Smooth muscle cell (in vitro differentiated cells): ENCODE measurements around the gene ATP2C1. TPM values are rescaled to one million over a fixed set of nuclear protein-coding genes. Genes with fewer than 3 reads are reported as not detected.

Experiments used
- DNase-seq: peaks from one replicate; lab custom pipeline; 2025; ENCODE audit not compliant: unreplicated experiment; lab: John Stamatoyannopoulos, UW
- H2AFZ ChIP-seq: fragments of 200-600 bp; sonication (generic); 2 replicates; pipeline ENCODE4 v1.6.0; 2016; ENCODE audit warnings: antibody characterized with exemption, low read depth, mild to moderate bottlenecking
- H3F3A ChIP-seq: fragments of 200-600 bp; sonication (generic); 2 replicates; pipeline ENCODE4 v1.6.0; 2017; ENCODE audit warnings: antibody characterized with exemption, low read depth
- H3K27ac ChIP-seq: fragments of 200-600 bp; sonication (generic); 2 replicates; pipeline ENCODE4 v1.5.1; 2016; ENCODE audit warnings: low read depth, mild to moderate bottlenecking
- H3K27me3 ChIP-seq: fragments of 200-600 bp; sonication (generic); 2 replicates; pipeline ENCODE4 v1.6.1; 2016; ENCODE audit warnings: low read depth, mild to moderate bottlenecking
- H3K36me3 ChIP-seq: fragments of 200-600 bp; sonication (generic); 2 replicates; pipeline ENCODE4 v1.5.1; 2016; ENCODE audit warnings: low read depth
- H3K4me1 ChIP-seq: fragments of 200-600 bp; sonication (generic); 2 replicates; pipeline ENCODE4 v1.5.1; 2016; ENCODE audit warnings: low read depth
- H3K4me2 ChIP-seq: fragments of 200-600 bp; sonication (generic); 2 replicates; pipeline ENCODE4 v1.6.0; 2016; ENCODE audit warnings: mild to moderate bottlenecking
- H3K4me3 ChIP-seq: fragments of 200-600 bp; sonication (generic); 2 replicates; pipeline ENCODE4 v1.5.1; 2016; ENCODE audit warnings: mild to moderate bottlenecking
- H3K79me2 ChIP-seq: fragments of 200-600 bp; sonication (generic); 2 replicates; pipeline ENCODE4 v1.6.0; 2016; ENCODE audit warnings: low read depth, mild to moderate bottlenecking
- H3K9ac ChIP-seq: fragments of 200-600 bp; sonication (generic); 2 replicates; pipeline ENCODE4 v1.6.0; 2016; ENCODE audit warnings: low read depth
- H3K9me3 ChIP-seq: fragments of 200-600 bp; sonication (generic); replicated peaks from 2 replicates; pipeline ENCODE4 v1.5.1; 2016; ENCODE audit warnings: low read depth
- H4K20me1 ChIP-seq: fragments of 200-600 bp; sonication (generic); 2 replicates; pipeline ENCODE4 v1.6.0; 2016; ENCODE audit warnings: low read depth
- CTCF ChIP-seq: fragments of 200-600 bp; sonication (generic); IDR thresholded peaks from 2 replicates; pipeline ENCODE4 v1.5.1; 2017; ENCODE audit warnings: borderline replicate concordance, mild to moderate bottlenecking, antibody characterized with exemption; ENCODE audit not compliant: insufficient read depth, poor library complexity, severe bottlenecking
- WGBS: methylation state at CpG from one replicate; pipeline ENCODE4 v1.1.7; 2016; ENCODE audit warnings: low lambda C conversion rate; 5-methylcytosine and 5-hydroxymethylcytosine counted together
- polyA plus RNA-seq: library from polyadenylated mRNA; unstranded; fragments of >200 nt; fragmentation: Nextera tagmentation; extraction: Ambion mirVana; gene quantifications from 2 replicates; pipeline ENCODE4 v1.2.1, GENCODE V29; 2016
- total RNA-seq: library from RNA; depleted of rRNA; stranded (reverse); fragments of >200 nt; gene quantifications from 2 replicates; pipeline ENCODE4 v1.2.3, GENCODE V29; 2014

ATP2C1 gene
- total and polyA plus RNA-seq, 2 experiments from 2014 or later, result 36.0 to 85.9 TPM

- Histone ChIP-seq H3K9me3 (no peaks in the 10 kb centered on the region), H3K27me3 (no peaks in the 10 kb centered on the region), H3F3A (no peaks in the 10 kb centered on the region), H3K9ac (no peak overlapping the region), H4K20me1 (peaks cover 55% of the 10 kb centered on the region), H3K4me1 (no peaks in the 10 kb centered on the region), H3K79me2 (peaks cover 69% of the 10 kb centered on the region), H2AFZ (no peak overlapping the region), H3K27ac (peak overlapping the region; percentile 4), H3K4me2 (no peak overlapping the region), H3K4me3 (no peak overlapping the region), H3K36me3 (no peaks in the 10 kb centered on the region)
- DNase-seq, result no peak
- WGBS, result 70% methylated on average over 7 of the region's 7 CpGs
- no peak for TF ChIP-seq CTCF
These were observed 21.8 kb downstream of the ATP2C1 start for GRCh38 chr3:130915567-130916292.

DNA sequence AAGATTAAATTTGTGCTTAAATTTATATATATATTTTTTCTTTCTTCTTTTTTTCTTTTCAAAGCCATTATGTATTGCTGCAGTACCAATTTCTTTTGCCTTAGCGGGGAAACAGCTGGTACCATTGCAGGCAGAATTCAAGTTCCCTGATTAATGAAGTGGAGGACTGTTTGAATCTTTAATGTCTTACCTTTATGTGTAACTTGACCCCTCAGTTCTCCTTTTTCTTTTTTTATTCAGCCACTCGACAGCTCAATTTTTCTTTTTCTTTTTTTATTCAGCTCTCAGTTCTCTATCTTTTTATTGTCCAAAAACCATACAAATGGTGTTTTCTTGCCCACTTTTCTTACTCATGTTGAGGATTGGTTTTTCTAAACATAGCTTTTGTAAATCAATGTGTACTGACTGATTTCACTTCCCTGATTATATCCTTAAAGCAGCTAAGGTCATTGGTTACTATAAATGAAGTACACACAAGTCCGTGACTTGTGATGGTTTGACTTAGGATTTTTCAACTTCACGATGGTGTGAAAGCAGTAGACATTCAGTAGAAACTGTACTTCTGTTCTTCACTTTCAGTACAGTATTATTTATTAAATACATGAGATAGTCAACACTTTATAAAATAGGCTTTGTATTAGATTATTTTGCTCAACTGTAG is 22.8 kb downstream of the ATP2C1 start:
- no peak overlapping the region for H3K4me2 ChIP-seq
- H3K9ac ChIP-seq, result no peak overlapping the region
- H3K36me3 ChIP-seq, result no peaks in the 10 kb centered on the region
- DNase-seq, result no peak
- 94% methylated on average over 4 of the region's 4 CpGs for WGBS
- no peaks in the 10 kb centered on the region for H3K27me3 ChIP-seq
- no peaks in the 10 kb centered on the region for H3F3A ChIP-seq
- H3K9me3 ChIP-seq, result no peaks in the 10 kb centered on the region
- H3K4me1 ChIP-seq, result no peaks in the 10 kb centered on the region
- no peak overlapping the region for H3K4me3 ChIP-seq
- no peak for TF ChIP-seq CTCF
- no peak overlapping the region for H2AFZ ChIP-seq
- no peak overlapping the region for H3K27ac ChIP-seq
- H3K79me2 ChIP-seq, result peaks cover 78% of the 10 kb centered on the region
- H4K20me1 ChIP-seq, result peaks cover 62% of the 10 kb centered on the region

DNA sequence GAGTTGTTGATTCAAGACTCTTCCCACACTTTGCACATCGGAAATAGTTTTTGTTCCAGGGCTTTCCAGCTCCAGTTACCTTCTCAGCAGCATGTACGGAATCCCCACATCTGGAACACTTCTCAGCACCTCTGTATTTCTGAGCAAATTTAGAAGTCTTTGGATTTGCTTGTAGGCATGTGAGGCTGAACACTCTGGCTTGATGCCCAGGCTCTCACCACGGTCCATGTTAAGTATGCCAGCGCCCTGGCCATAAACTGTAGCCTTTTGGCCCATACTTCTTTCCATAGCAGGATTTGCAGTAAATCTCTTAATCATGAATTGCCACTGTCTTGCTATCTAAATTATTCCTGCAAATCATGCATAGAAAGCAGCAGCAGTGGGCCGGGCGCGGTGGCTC is 24.4 kb downstream of the ATP2C1 start:
- DNase-seq, result no peak
- no peak overlapping the region for H3K27ac ChIP-seq
- no peaks in the 10 kb centered on the region for H3K4me1 ChIP-seq
- no peaks in the 10 kb centered on the region for H3K9me3 ChIP-seq
- H3K27me3 ChIP-seq, result no peaks in the 10 kb centered on the region
- no peak overlapping the region for H2AFZ ChIP-seq
- no peak overlapping the region for H3K9ac ChIP-seq
- no peak overlapping the region for H3K4me2 ChIP-seq
- no peaks in the 10 kb centered on the region for H3K36me3 ChIP-seq
- no peaks in the 10 kb centered on the region for H3F3A ChIP-seq
- TF ChIP-seq CTCF, result no peak
- H4K20me1 ChIP-seq, result peaks cover 66% of the 10 kb centered on the region
- no peak overlapping the region for H3K4me3 ChIP-seq
- peaks cover 92% of the 10 kb centered on the region for H3K79me2 ChIP-seq
- 98% methylated on average over 7 of the region's 7 CpGs for WGBS
